SK-N-SH (cell line): ENCODE data around the gene CSTF2T. TPM values are rescaled to one million over a fixed set of nuclear protein-coding genes. Genes with fewer than 3 reads are reported as not detected.

Source experiments
- CTCF ChIA-PET: fragments of 300-600, 350-600 bp; formaldehyde crosslinking; extraction: SDS; loops from one replicate; lab custom pipeline; 2021; lab: Yijun Ruan, JAX
- POLR2A ChIA-PET: fragments of 350-600 bp; sonication (Branson Sonifier 250); formaldehyde crosslinking; extraction: SDS; loops from one replicate; lab custom pipeline; 2020; ENCODE audit warnings: antibody characterized with exemption, inconsistent platforms; lab: Yijun Ruan, JAX
- DNase-seq: peaks from one replicate; pipeline ENCODE4 v3.0.0; 2012
- H2AFZ ChIP-seq: fragments of 200-600 bp; sonication (generic); 2 replicates; pipeline ENCODE4 v1.8.1; 2016; ENCODE audit warnings: antibody characterized with exemption, mild to moderate bottlenecking, low read depth
- H3F3A ChIP-seq: fragments of 200-600 bp; sonication (generic); replicated peaks from 2 replicates; pipeline ENCODE3; 2016; ENCODE audit warnings: antibody characterized with exemption, mild to moderate bottlenecking; ENCODE audit not compliant: insufficient read depth
- H3K27ac ChIP-seq, 2 experiments: fragments of 200-500 bp in 1 of 2; fragments of 200-600 bp in 1 of 2; sonication (Bioruptor generic) in 1 of 2; sonication (generic), shearing (Covaris generic) in 1 of 2; 2 replicates each; pipeline versions ENCODE4 v1.5.1 to v1.6.1; 2014 to 2016; ENCODE audit warnings: low read depth in 2 of 2, inconsistent platforms in 1 of 2, low read length in 1 of 2, mild to moderate bottlenecking in 1 of 2, mixed read lengths in 1 of 2
- H3K27me3 ChIP-seq: fragments of 200-600 bp; sonication (generic), shearing (Covaris generic); 2 replicates; pipeline ENCODE4 v1.6.1; 2016; ENCODE audit warnings: mixed run types; ENCODE audit not compliant: insufficient read depth
- H3K36me3 ChIP-seq, 2 experiments: fragments of 200-500 bp in 1 of 2; fragments of 200-600 bp in 1 of 2; sonication (Bioruptor generic) in 1 of 2; sonication (generic) in 1 of 2; replicated peaks in 1 of 2; 2 replicates each; pipeline versions ENCODE3 to v1.5.1; 2014 to 2016; ENCODE audit warnings: low read length in 1 of 2, mild to moderate bottlenecking in 1 of 2; ENCODE audit not compliant: insufficient read depth in 2 of 2, control insufficient read depth in 1 of 2
- H3K4me1 ChIP-seq, 2 experiments: fragments of 200-500 bp in 1 of 2; fragments of 200-600 bp in 1 of 2; sonication (Bioruptor generic) in 1 of 2; sonication (generic), shearing (Covaris generic) in 1 of 2; 2 replicates each; pipeline versions ENCODE4 v1.5.1 to v1.6.1; 2014 to 2016; ENCODE audit warnings: low read depth in 1 of 2, low read length in 1 of 2, mixed run types in 1 of 2; ENCODE audit not compliant: insufficient read depth in 2 of 2, control insufficient read depth in 1 of 2
- H3K4me2 ChIP-seq: fragments of 200-600 bp; sonication (generic), shearing (Covaris generic); 2 replicates; pipeline ENCODE4 v1.6.1; 2017; ENCODE audit warnings: mixed run types
- H3K4me3 ChIP-seq, 2 experiments: fragments of 200-500 bp in 1 of 2; fragments of 200-600 bp in 1 of 2; sonication (Bioruptor generic) in 1 of 2; sonication (generic), shearing (Covaris generic) in 1 of 2; 2 replicates each; pipeline versions ENCODE4 v1.5.1 to v1.8.1; 2014 to 2016; ENCODE audit warnings: low read depth in 2 of 2, inconsistent platforms in 1 of 2, low read length in 1 of 2, mild to moderate bottlenecking in 1 of 2, mixed read lengths in 1 of 2, moderate library complexity in 1 of 2
- H3K79me2 ChIP-seq: fragments of 200-600 bp; sonication (generic); 2 replicates; pipeline ENCODE4 v1.8.1; 2017; ENCODE audit warnings: mild to moderate bottlenecking; ENCODE audit not compliant: insufficient read depth
- H3K9ac ChIP-seq: fragments of 200-600 bp; sonication (generic); 2 replicates; pipeline ENCODE4 v1.6.1; 2017; ENCODE audit warnings: mixed run types
- H3K9me2 ChIP-seq: fragments of 200-600 bp; sonication (generic); 2 replicates; pipeline ENCODE4 v1.6.1; 2017; ENCODE audit warnings: mixed run types
- H3K9me3 ChIP-seq: fragments of 200-600 bp; sonication (generic); 2 replicates; pipeline ENCODE4 v1.6.1; 2017; ENCODE audit warnings: mixed run types, mild to moderate bottlenecking, moderate library complexity
- H4K20me1 ChIP-seq: fragments of 200-600 bp; sonication (generic); 2 replicates; pipeline ENCODE4 v1.6.1; 2017; ENCODE audit warnings: mild to moderate bottlenecking, mixed run types; ENCODE audit not compliant: insufficient read depth
- CTCF ChIP-seq: fragments of 200-600 bp; sonication (generic); IDR thresholded peaks from 2 replicates; pipeline ENCODE4 v1.6.1; 2017; ENCODE audit warnings: antibody characterized with exemption, mild to moderate bottlenecking, moderate library complexity
- ELF1 ChIP-seq: IDR thresholded peaks from 2 replicates; pipeline ENCODE4 v1.4.0; 2012
- EZH2phosphoT487 ChIP-seq: fragments of 200-600 bp; sonication (generic); IDR thresholded peaks from 2 replicates; pipeline ENCODE4 v1.6.1; 2017; ENCODE audit warnings: low read depth, mixed run types, mild to moderate bottlenecking, antibody characterized with exemption, moderate library complexity, borderline replicate concordance
- GABPA ChIP-seq: IDR thresholded peaks from 2 replicates; pipeline ENCODE4 v1.4.0; 2012; ENCODE audit warnings: low read depth, mild to moderate bottlenecking
- IRF3 ChIP-seq: fragments of 150-350 bp; IDR thresholded peaks from 2 replicates; pipeline ENCODE4 v1.6.1; 2016; ENCODE audit warnings: mild to moderate bottlenecking, low read depth, low read length
- JUND ChIP-seq: IDR thresholded peaks from 2 replicates; pipeline ENCODE4 v1.4.0; 2012
- MEF2A ChIP-seq: IDR thresholded peaks from 2 replicates; pipeline ENCODE4 v1.4.0; 2012; ENCODE audit warnings: low read depth, borderline replicate concordance
- MXI1 ChIP-seq: IDR thresholded peaks from 2 replicates; pipeline ENCODE4 v1.6.1; 2012; ENCODE audit warnings: mild to moderate bottlenecking, low read depth, low read length, improper control_type of control experiment
- NFIC ChIP-seq: IDR thresholded peaks from 2 replicates; pipeline ENCODE4 v1.4.0; 2012; ENCODE audit warnings: borderline replicate concordance
- RAD21 ChIP-seq: IDR thresholded peaks from 2 replicates; pipeline ENCODE4 v1.6.1; 2012; ENCODE audit warnings: mild to moderate bottlenecking, low read length
- RCOR1 ChIP-seq: fragments of 150-350 bp; IDR thresholded peaks from 2 replicates; pipeline ENCODE4 v1.6.1; 2017; ENCODE audit warnings: antibody characterized with exemption, low read length
- REST ChIP-seq: IDR thresholded peaks from 2 replicates; pipeline ENCODE4 v1.6.1; 2012; ENCODE audit warnings: mild to moderate bottlenecking, low read depth, low read length, moderate library complexity
- RFX5 ChIP-seq: IDR thresholded peaks from 2 replicates; pipeline ENCODE4 v1.6.1; 2012; ENCODE audit warnings: mild to moderate bottlenecking, improper control_type of control experiment, low read length
- RXRA ChIP-seq: IDR thresholded peaks from 2 replicates; pipeline ENCODE4 v1.4.0; 2012; ENCODE audit warnings: low read depth, mild to moderate bottlenecking, borderline replicate concordance
- SIN3A ChIP-seq: IDR thresholded peaks from 2 replicates; pipeline ENCODE4 v1.6.1; 2012; ENCODE audit warnings: low read depth, mild to moderate bottlenecking, low read length, moderate library complexity, borderline replicate concordance
- SMC3 ChIP-seq: IDR thresholded peaks from 2 replicates; pipeline ENCODE4 v1.6.1; 2012; ENCODE audit warnings: low read depth, low read length, improper control_type of control experiment
- TAF1 ChIP-seq: IDR thresholded peaks from 2 replicates; pipeline ENCODE4 v1.6.1; 2012; ENCODE audit warnings: low read depth, mild to moderate bottlenecking, low read length, moderate library complexity, borderline replicate concordance
- TCF12 ChIP-seq: IDR thresholded peaks from 2 replicates; pipeline ENCODE4 v1.4.0; 2012
- USF2 ChIP-seq: fragments of 150-350 bp; IDR thresholded peaks from 2 replicates; pipeline ENCODE4 v1.6.1; 2017; ENCODE audit warnings: antibody characterized with exemption, low read length, low read depth, borderline replicate concordance
- WGBS: methylation state at CpG from one replicate; pipeline ENCODE4 v1.1.6; 2017; ENCODE audit warnings: low lambda C conversion rate; 5-methylcytosine and 5-hydroxymethylcytosine counted together
- polyA plus RNA-seq, 3 experiments: library from polyadenylated mRNA; depleted of rRNA; stranded (reverse); fragments of >200 nt; gene quantifications; 2 replicates each; pipeline ENCODE4 v1.2.3, GENCODE V29; 2012

The CSTF2T gene
- polyA plus RNA-seq, 1 of the 3 experiments (the other 2 are of a cell fraction) = 4.3 TPM

- WGBS = 93% methylated on average over 2 of the region's 2 CpGs
- CTCF ChIA-PET = interaction anchor here (1.2 kb wide), 1 partner anchor 10 kb away, joined by 4 read pairs; no protein-coding TSS in a partner anchor
Measured at GRCh38 chr10:51745397-51745796, 46.0 kb upstream of the CSTF2T start.

GRCh38 chr10:51744235-51745000, 45.0 kb upstream of the CSTF2T start:
- no peak overlapping the region for H2AFZ ChIP-seq
- WGBS = 77% methylated on average over 6 of the region's 6 CpGs
- H3K9me3 ChIP-seq = no peaks in the 10 kb centered on the region
- ChIA-PET CTCF (interaction anchor here (0.7 kb wide), 1 partner anchor 12 kb away, joined by 3 read pairs; no protein-coding TSS in a partner anchor), POLR2A (no interaction called here)
- H3K9me2 ChIP-seq = no peaks in the 10 kb centered on the region
- H3K27ac ChIP-seq = no peak overlapping the region
- H3K9ac ChIP-seq = no peak overlapping the region
- H3K4me2 ChIP-seq = no peak overlapping the region
- H3K36me3 ChIP-seq = no peaks in the 10 kb centered on the region
- no peaks in the 10 kb centered on the region for H3K79me2 ChIP-seq
- H4K20me1 ChIP-seq = no peaks in the 10 kb centered on the region
- no peaks in the 10 kb centered on the region for H3K27me3 ChIP-seq
- H3K4me1 ChIP-seq = no peaks in the 10 kb centered on the region
- TF ChIP-seq IRF3 = no peak
- no peak for TF ChIP-seq TAF1
- no peak for TF ChIP-seq SIN3A
- TF ChIP-seq JUND = no peak
- no peak for TF ChIP-seq RAD21
- no peak for TF ChIP-seq MEF2A
- TF ChIP-seq GABPA = no peak
- TF ChIP-seq USF2 = no peak
- TF ChIP-seq RXRA = no peak
- no peak for TF ChIP-seq SMC3
- no peak for TF ChIP-seq MXI1
- no peak for TF ChIP-seq RFX5
- TF ChIP-seq CTCF = no peak
- no peak for TF ChIP-seq TCF12
- TF ChIP-seq NFIC = no peak
- TF ChIP-seq RCOR1 = no peak
- TF ChIP-seq REST = no peak
- no peak for TF ChIP-seq EZH2phosphoT487
- no peak for TF ChIP-seq ELF1
- DNase-seq = no peak
- H3F3A ChIP-seq = no peaks in the 10 kb centered on the region
- no peak overlapping the region for H3K4me3 ChIP-seq

More at GRCh38 chr10:51745397-51745796, 46.0 kb upstream of the CSTF2T start:
- Histone ChIP-seq H3F3A (no peaks in the 10 kb centered on the region), H3K36me3 (no peaks in the 10 kb centered on the region), H4K20me1 (no peaks in the 10 kb centered on the region), H3K27me3 (no peaks in the 10 kb centered on the region), H3K4me1 (no peaks in the 10 kb centered on the region), H3K4me2 (no peak overlapping the region), H3K9ac (no peak overlapping the region), H3K27ac (no peak overlapping the region), H3K4me3 (no peak overlapping the region), H3K79me2 (no peaks in the 10 kb centered on the region), H2AFZ (no peak overlapping the region), H3K9me3 (no peaks in the 10 kb centered on the region), H3K9me2 (no peaks in the 10 kb centered on the region)
- no peak for TF ChIP-seq RXRA
- POLR2A ChIA-PET = no interaction called here
- no peak for DNase-seq
